ENCODE measurements around the gene FAM53A. TPM values are rescaled to one million over a fixed set of nuclear protein-coding genes. Genes with fewer than 3 reads are reported as not detected.
"Not testable (repeated sequence)": the region's sequence is repeated elsewhere in the genome, so short reads cannot be mapped to it uniquely, and the experiment has no call there.

Gene FAM53A
- total RNA-seq, 1 experiment from 2014 or later: 4.0 TPM

DNA sequence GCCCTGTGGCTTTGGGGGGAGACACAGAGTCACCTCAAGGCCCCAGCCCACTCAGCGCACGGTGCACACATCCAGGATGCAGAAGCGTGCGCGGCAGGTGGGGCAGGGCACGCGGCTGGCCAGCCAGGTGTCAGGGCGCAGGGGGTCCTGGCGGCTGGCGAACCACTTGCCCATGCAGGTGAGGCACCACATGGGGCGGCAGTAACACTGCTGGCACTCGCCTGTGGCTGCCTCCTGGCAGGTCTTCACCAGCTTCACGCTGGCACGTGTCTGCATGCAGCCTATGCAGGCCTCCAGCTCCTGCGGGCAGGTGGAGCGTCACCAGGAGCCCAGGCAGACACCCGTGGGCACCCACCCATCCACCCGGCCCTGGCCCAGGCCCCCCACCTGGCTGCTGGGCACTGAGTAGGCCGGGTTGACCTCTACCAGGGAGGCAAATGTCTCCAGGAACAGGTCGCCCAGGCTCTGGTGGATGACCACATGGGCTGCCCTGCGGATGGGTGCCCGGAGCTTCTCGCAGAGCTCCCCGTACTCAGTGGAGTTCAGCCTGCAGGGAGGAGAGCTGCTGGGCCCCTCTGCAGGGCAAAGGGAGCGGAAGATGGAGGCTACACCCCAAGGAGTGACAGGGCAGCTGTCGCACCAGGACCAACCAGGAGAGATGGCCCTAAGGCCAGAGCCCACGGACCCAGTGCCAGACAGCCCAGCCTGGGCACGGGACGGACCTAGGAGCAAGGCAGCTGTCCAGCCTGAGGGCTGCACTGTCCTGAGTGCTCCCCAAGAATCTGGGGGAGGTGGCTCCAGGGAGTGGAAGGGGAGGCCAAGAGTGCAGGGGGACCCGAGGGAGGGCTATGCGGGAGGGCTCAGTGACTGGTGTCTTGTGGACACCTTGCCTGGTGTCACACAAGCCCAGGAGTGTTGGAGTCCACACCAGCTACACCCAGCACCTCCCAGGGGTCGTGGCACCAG lies 33.3 kb upstream of the FAM53A start:
- no peak for DNase-seq (ENCODE audit: low spot score)
- in situ Hi-C loops (cut with HindIII; ENCODE audit: low sequenced_read_pairs): no loop called here

DNA sequence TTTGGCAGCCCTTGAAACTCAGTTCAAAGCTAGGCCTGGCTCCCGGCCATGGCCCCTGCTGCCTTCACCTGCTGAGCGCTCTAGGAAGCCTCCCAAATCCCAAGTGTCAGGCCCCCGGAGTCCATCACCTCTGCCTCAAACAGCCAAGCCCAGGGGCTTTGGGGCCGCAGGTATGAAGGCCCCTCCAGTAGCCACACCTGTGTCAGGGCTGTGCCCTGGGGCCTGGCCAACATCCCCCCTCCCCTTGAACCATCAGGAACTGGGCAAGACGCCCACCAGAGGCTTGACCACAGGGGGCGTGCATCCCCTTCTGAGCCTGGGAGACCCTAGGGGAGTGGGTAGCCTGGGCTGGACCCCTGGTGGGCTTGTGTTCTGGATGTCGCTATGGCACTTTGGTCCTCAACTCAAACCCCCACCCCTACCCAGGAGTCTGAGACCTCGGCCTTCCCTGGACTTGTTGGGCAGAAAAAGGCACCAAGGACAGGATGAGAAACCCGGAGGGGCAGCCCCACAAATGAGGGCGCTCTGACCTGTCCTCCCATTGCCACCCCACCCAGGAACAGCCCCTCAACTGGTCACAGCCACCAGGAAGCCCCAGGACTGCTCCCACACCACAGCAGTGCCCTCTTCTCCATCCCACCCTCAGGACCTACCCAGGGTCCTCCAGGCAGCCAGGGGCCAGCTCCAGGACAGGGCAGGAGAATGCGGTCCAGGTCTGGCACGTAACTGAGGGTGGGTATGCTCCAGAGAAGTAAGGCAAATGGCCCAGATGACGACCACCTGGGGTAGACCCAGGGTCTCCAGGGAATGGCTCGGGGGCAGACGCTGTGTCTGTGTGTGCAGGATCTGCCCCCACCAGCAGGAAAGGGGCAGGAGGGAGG lies 32.2 kb upstream of the FAM53A start:
- DNase-seq (ENCODE audit: low spot score): no peak
- in situ Hi-C loops (cut with HindIII; ENCODE audit: low sequenced_read_pairs): no loop called here

DNA sequence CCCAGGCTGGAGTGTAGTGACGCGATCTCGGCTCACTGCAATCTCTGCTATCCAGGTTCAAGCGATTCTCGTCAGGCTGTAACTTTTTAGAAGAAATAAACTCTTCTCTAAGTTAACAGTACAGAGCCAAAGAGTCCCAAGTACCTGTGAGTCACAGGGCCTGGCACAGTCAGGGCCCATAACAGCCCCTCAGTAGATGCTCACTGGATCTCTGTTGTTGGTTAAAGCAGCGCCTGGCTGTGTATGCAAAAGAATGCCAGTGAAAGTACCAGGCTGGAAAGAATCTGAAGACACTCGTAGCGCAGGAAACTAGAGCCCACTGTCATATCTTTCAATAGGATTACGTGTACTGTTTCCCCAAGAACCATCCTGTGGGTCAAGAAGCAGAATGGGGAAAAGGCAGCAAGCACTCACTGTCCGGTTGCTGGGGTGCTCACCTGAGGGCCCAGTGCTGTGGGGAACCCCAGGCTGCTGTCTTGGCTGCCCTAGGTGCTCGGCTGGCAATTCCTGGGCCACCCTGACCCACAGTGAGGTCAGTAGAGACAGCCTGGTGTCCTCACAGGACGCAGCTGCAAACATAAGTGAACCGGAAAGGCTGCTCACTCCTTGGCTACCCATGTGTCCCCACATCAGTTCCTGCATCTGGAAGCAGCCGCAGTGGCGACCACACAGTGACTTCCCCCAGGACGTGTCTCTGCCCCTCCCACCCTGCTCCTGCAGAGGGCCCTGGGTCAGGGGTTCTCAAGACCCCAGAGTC lies 31.1 kb upstream of the FAM53A start:
- DNase-seq (ENCODE audit: low spot score): no peak
- in situ Hi-C loops (cut with HindIII; ENCODE audit: low sequenced_read_pairs): no loop called here

DNA sequence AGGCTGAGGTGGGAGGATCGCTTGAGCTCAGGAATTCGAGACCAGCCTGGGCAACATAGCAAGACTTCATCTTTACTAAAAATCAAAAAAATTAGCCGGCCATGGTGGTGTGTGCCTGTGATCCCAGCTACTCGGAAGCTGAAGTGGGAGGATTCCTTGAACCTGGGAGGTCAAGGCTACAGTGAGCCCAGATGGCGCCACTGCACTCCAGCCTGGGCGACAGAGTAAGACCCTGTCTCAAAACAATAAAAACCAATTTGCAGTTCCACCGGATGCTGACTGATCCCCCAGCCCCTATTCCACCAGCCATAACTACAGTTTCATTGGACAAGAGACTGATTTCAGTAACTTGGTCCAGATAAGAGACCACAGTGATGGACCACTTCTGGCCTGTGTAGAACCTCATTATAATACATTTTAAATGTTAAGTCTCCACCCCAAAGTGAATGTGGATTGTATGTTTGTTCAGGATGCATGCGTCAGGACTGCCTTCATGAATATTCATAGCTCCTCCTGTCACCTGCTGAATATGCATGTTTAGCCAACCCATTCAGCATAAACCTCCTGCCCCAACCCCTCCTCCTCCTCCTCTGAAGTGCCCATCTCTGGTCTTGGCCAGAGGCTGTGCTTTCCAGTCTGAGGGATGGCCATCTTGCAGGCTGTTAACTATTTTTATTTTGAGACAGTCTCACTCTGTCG lies 30.3 kb upstream of the FAM53A start:
- peak; percentile 35 for DNase-seq (ENCODE audit: low spot score)
- in situ Hi-C loops (cut with HindIII; ENCODE audit: low sequenced_read_pairs): no loop called here

DNA sequence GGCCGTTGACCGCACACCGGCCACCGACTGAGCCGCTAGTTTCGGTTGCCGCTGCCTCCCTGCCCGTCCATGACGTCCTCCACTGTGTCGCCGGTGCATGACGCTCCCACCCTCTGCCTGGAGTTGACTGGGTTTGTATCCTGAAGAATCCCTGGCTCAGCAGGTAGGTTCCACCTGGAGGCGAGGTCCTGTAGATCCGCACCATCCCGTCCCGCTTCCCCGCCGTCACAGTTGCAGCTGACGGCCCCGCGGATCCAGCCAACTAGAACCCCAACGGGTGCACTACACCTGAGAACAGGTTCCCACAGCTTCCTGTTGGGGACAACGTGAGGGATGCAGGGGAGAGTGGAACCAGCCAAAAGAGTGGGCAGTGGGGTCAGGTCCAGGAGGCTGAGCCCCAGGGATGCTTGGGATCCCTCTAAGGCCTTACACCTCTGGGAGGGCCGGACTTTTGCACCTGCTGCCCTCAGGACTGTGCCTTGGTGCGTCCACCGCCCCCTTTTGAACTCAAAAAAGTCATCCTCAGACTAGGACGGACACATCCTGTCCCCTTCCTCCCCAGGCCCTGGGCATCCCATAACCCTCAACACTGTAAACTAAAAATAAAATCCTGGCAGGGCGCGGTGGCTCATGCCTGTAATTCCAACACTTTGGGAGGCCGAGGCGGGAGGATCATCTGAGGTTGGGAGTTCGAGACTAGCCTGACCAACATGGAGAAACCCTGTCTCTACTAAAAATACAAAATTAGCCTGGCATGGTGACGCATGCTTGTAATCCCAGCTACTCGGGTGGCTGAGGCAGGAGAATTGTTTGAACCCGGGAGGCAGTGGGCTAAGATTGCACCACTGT lies 29.1 kb upstream of the FAM53A start:
- in situ Hi-C loops (cut with HindIII; ENCODE audit: low sequenced_read_pairs): no loop called here

DNA sequence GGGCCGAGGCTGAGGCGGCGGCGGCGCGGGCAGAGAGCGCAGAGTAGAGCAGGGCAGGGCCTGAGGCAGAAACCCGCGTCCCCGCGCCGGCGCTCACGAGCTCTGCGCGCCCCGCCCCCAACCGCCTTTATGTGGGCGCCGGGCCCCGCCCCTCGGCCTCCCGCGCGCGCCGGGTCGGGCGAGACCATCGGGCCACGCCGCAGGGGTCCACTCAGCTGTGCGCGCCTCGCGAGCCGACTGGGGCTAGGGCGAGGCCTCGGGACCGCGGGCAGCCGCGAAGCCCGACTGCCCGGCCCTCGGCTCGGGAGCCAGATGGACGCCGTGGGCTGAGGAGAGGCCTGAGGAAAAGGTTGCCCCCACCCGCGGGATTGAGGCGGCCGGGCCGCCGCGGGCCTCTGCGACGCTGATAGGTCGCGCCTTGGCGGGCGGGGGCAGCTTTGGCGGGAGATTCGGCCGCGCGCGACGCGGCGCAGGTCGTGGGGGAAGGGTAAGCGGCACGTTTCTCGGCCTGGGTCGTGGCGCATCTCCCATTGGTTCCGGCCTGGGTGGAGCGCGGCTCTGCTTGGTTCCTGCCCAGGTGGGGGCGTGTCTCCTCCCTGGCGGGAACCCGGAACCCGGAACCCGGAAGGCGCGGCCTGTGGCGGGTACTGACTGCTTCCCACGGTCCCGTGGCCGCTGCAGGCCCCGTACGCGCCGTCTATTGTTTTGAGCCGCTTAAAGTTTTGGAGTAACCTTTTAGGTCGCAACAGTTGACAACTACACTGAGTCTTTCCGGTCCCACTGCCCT lies 28.3 kb upstream of the FAM53A start, which contains the start of gene SLBP:
SLBP (minus strand) TSS at position 104 of the 787 bp plus-strand sequence. CDS start 131 bp downstream, outside the sequence.
- peak; percentile 87 for DNase-seq (ENCODE audit: low spot score)
- in situ Hi-C loops (cut with HindIII; ENCODE audit: low sequenced_read_pairs): no loop called here

More for the DNA sequence above, 29.1 kb upstream of the FAM53A start:
- no peak for DNase-seq (ENCODE audit: low spot score)

DNA sequence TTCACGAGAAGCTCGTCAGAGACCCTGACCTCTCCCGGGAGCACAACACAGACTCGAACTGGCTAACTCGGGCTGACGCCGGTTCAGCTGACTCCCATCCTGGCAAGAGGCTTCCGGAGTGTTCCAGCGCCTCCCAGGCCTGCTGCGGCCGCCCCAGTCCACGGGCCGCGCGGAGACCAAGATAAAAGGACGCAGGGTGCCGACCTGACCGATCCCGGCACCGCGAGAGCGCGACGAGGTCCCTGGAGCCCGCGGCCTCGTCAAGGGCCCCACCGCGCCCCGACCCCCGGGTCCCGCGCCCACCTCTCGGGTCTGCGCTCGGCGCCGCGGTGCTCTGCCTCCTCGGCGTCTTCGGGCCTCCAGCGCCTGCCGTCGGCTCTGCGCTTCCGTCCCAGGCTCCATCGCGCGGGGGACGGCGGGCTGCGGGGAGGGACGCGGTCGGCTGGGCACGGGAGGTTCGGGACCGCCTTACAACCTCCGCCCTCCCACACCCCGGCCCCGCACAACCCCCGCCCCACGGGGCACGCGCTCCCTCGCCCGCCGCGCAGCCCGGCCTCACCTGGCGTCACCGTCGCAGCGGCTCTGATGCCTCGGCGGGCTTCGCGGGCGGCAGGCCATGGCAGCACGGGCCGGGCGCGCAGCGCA lies 27.6 kb upstream of the FAM53A start:
- in situ Hi-C loops (cut with HindIII; ENCODE audit: low sequenced_read_pairs): no loop called here
- DNase-seq (ENCODE audit: low spot score): peak; percentile 40

DNA sequence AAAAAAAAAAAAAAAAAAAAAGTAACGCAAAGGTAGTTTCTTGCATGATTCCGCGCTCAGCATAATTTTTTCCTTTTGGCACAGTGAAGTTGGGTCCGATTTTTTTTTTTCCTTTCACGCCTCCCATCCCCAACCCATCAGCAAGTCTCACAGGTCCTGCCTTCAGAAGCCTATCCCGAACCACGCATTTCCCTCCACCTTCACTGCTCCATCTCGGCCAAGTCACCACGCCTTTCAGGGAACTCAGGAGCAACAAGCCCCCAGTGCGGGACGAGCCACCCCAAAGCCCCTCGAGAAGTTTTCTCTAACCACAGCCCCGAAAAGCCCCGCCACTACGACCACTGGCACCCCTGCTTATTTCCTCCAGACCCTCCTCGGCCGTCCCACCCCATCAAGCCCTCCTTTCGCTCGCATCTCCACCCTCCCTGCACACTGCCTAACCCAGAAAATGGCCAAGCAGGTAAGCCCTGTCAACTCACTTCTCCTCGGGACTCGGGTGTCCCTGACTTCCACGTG lies 27.0 kb upstream of the FAM53A start:
- in situ Hi-C loops (cut with HindIII; ENCODE audit: low sequenced_read_pairs): no loop called here

DNA sequence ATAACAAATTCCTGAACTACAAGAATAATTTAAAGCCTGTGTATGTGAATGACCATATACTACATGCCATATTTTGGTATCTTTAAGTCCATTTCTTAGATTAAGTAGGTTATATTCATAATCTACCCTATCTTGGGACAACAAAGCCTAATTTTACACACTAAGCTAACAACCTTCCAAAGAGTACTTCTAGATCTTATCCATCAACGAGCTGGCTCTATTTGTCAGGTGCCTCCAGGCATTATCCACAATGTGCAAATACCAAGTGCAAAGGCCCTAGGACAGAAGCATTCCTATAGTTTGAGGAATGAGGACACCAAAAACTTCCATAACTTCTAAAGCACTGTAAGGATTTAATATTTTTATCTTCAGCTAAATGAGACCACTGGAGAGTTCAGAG lies 24.5 kb upstream of the FAM53A start:
- no peak for DNase-seq (ENCODE audit: low spot score)
- in situ Hi-C loops (cut with HindIII; ENCODE audit: low sequenced_read_pairs): no loop called here

More for the DNA sequence above, 27.0 kb upstream of the FAM53A start:
- no peak for DNase-seq (ENCODE audit: low spot score)

DNA sequence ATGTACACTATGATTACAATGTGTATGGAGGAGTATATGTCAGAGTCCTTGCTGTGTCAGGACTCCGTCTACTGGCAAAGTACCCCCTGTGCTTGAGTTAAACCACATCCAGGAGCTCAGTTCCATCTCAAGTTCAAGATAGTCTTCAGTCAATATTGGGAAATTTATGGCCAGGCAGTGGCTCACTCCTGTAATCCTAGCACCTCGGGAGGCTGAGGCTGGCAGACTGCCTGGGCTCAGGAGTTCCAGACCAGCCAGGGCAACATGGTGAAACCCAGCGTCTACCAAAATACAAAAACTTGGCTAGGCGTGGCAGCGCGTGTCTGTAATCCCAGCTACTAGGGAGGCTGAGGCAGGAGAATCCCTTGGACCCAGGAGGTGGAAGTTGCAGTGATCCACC lies 22.2 kb upstream of the FAM53A start:
- in situ Hi-C loops (cut with HindIII; ENCODE audit: low sequenced_read_pairs): no loop called here
- DNase-seq (ENCODE audit: low spot score): no peak

DNA sequence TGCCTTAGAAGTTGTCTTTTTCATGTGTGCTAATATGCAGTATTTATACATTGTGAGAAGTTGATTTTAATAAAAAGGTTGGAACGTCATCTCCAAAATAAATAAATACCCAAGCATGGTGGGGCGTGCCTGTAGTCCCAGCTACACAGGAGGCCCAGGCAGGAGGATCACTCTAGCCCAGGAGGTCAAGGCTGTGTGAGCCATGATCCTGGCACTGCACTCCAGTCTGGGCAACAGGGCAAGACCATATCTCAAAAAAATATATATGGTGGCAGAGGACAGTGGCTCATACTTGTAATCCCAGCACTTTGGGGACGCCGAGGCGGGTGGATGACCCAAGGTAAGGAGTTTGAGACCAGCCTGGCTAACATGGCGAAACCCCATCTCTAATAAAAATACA lies 21.6 kb upstream of the FAM53A start:
- in situ Hi-C loops (cut with HindIII; ENCODE audit: low sequenced_read_pairs): no loop called here
- DNase-seq (ENCODE audit: low spot score): no peak

DNA sequence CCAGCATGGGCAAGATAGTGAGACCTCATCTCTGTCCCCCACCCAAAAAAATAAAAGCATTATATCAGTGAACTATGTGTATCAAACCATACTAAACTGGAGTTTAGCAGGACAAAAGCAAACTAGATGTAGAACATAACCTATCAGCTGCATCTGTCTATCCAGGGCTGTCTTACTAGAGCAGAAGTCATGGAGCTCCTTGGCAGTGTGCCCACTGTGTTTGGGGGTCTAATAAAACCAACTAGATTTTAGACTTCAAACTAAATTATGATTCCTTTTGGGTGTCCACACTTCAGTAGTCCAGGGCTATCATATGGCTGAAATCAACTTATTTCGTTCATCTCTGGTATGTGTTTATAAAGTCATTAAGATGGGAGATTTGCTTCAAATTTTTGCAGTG lies 19.8 kb upstream of the FAM53A start:
- in situ Hi-C loops (cut with HindIII; ENCODE audit: low sequenced_read_pairs): no loop called here
- DNase-seq (ENCODE audit: low spot score): no peak

DNA sequence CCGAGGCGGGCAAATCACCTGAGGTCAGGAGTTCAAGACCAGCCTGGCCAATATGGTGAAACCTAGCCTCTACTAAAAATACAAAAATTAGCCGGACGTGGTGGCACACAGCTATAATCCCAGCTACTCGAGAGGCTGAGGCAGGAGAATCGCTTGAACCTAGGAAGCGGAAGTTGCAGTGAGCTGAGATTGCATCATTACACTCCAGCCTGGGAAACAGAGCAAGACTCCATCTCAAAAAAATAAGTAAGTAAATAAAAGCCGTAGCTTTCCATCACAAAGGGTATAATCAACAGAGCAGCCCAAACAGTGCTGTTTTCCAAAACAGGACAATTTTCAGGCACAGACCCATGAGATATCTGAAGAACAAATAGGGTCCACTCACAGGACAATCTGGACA lies 17.6 kb upstream of the FAM53A start:
- DNase-seq (ENCODE audit: low spot score); in situ Hi-C loops (cut with HindIII; ENCODE audit: low sequenced_read_pairs): not testable (repeated sequence)

DNA sequence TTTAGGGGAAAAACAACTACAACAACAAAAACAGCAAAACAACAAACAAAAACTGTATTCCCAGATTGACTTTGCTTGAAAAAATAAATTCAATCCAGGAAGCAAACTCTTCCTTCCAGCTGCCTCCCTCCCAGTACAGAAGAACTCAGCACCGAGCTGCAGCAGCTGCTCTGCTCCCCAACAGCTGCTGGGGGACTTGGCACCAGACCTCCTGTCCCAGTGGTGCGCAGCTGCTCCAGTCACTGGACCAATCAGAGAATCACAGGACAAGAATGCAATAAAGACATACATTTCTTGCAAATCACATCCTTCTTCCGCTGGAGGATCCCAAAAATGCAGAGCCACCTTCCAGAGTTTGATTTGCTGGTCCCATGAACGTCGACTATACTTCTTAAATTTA lies 11.8 kb upstream of the FAM53A start:
- in situ Hi-C loops (cut with HindIII; ENCODE audit: low sequenced_read_pairs): no loop called here
- no peak for DNase-seq (ENCODE audit: low spot score)

DNA sequence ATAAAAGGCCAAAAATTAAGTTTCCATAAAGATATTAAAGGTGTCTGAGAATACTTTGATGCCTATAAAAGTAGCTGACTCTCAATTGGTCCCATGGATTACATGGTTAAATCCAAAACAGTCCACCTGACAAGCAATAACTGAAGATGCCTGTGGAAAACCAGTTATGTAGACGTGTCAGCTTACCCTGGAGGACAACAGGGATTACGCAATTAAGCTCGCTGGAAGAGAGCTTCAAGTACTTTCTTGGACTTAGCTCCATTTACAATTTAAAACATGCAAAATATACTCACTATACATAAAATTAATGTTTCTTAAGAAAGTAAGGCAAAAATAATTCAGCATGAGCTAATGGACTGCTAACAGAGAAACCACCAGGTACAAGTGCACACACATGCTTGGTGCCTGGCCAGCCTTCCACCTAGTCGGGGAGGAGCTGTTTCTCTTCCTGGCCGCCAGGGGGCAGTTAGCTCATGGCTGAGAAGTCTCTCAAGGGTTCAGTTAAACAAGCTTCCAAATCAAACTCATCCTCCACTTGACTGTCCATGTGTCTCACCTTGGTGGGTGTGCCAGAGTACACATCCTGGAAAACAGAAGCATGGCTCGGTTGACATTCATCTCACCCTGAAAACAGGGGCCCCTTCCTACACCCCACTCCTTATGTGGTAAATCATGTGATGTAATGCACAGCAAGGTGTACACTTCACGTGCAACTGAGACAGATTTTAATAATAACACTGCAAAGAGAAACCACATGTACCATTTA lies 9.2 kb upstream of the FAM53A start:
- DNase-seq (ENCODE audit: low spot score): peak; percentile 87
- in situ Hi-C loops (cut with HindIII; ENCODE audit: low sequenced_read_pairs): no loop called here

Measured in G401 (cell line).